ENCODE measurements around the gene KCTD12.

DNA sequence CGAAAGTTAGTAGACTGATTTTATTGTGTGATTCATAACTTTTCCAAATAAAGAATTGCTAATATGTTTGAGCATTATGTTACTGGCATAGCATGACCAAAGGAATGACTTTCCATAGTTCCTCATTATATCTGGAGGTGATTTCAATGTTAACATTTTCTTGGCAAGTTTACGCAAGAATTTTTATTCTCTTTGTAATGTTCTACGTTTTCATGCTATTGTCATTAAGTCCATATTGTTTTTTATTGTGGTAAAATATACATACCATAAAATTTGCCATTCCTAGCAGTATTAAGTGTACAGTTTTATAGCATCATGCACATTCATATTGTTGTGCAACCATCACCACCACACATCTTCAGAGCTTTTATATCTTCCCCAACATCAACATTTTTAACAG is 14.8 kb downstream of the KCTD12 start:
- TF ChIP-seq CTCF (IDR thresholded peaks at IDR 0.05; ENCODE audit: insufficient read depth, low read length) = no peak
- no peak for TF ChIP-seq POLR2AphosphoS5 (IDR thresholded peaks at IDR 0.05; ENCODE audit: low read depth)
- TF ChIP-seq GABPA (IDR thresholded peaks at IDR 0.05; ENCODE audit: low read depth) = no peak
- no peak for TF ChIP-seq REST (IDR thresholded peaks at IDR 0.05; ENCODE audit: insufficient replicate concordance, low read depth)
- TF ChIP-seq SPI1 (IDR thresholded peaks at IDR 0.05; ENCODE audit: borderline replicate concordance, low read depth) = no peak

All from HL-60 (cell line).